COR-L47 (cell line): ENCODE data around the gene COL15A1.

Experiments
- DNase-seq: peaks from one replicate; lab custom pipeline; 2025; lab: John Stamatoyannopoulos, UW

Gene COL15A1

DNA sequence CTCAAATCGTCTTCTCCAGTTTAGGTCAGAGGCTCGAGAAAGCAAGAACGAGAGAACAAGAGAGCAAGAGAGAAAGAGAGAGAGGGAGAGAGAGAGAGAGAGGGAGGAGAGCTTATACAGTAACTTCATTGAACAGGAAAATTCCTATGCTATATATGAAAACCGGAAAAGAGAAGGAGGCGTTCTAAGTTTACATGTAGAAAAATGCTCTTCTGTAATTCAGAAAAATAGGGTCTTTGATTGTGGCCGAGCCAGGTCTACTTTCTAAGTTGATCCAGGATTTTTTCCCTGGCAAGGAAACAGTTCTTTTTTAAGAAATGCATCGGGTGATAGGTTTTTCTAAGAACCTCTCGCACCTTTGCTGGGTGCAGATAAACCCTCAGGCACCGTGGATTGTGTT, 29.5 kb downstream of the COL15A1 start:
- no peak for DNase-seq

DNA sequence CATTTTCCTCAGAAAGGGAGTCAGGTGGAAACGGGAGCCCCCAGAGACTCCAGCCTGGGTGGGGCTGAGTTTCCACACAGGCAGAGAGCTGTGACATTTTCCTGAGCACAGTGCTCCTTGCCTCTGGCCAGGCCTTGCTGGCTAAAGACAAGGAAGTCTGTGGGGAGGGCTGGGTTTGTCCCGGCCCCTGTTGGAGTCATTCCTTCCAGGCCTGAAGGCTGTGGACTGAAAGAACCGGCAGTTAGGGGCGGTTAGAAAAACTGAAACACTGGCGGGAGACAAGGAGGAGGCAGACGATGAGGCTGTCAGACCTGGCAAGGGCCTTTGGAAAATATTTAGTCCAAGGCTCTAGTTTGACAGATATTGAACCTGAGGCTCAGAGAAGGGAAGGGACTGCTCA, 29.9 kb downstream of the COL15A1 start:
- no peak for DNase-seq

DNA sequence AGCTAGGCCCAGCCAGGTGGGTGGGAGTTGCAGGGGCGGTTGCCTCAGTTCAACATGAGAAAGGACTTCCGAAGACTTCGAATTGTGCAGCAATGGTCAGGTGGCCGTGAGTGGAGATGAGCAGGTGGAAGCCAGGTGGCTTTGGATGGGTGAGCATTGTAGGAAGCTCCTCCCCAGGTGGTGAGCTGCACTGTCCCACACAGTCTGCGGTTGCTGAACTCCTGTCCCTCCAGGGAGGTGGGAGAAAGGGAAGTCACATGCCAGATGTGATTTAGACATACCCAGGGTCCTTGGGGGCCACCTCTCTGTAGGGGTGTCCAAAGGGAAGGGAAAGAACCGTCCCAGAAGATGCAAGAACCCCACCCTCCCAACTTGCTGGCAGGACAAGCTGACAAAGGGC, 30.4 kb downstream of the COL15A1 start:
- DNase-seq, result no peak

DNA sequence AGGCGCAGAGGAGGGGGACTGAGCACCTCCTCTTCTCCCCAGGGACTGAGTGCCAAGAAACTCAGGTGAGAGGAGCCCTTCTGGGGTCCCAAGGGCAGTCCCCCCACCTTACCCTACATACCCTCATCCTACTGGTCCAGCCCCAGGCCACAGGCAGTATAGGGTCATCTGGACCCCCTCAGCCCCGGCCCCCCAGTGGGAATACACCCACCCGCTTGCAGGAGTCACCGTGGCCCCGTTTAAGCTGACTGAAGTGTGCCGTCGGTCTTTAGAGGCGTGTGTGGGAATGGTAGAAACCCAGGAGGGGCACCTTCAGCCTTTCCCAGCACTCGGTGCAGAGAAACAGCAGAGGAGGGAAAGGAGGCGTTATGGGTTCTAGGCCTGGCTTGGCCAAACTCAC, 30.8 kb downstream of the COL15A1 start:
- no peak for DNase-seq

DNA sequence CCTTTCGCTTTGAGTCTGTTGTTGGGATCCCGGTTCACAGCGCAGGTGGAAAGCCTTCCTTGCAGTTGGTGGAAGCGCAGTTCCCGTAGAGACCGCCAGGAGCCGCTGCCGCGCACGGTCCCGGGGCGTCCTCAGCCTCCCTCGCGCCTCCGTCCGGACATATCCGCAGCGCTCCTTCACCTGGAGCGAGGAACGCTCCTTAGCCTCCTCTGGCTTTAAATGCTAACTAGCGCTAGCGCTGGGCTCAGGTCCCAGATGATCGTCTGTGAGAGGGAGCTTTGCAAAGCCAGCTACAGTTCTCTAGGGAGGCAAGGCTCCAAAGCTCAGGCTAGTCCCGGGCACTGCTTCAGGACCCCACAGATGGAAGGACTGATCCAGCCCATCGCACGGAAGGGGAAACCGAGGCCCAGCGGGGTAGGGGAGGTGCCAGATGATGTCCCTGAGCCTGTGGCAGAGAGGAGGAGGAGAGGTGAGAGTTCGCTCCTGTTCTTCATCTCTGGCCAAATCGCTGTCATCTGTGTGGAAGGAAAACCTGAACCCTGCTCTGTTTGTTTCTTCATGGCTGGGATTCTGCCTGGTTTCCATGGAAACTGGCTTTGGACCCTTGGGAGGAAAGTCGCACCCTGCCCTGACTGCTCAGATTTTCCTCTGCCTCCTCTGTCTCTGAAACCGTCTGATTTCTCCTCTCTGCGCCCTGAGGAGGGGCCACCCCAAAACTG, 31.4 kb downstream of the COL15A1 start:
- DNase-seq, result peak; percentile 4

DNA sequence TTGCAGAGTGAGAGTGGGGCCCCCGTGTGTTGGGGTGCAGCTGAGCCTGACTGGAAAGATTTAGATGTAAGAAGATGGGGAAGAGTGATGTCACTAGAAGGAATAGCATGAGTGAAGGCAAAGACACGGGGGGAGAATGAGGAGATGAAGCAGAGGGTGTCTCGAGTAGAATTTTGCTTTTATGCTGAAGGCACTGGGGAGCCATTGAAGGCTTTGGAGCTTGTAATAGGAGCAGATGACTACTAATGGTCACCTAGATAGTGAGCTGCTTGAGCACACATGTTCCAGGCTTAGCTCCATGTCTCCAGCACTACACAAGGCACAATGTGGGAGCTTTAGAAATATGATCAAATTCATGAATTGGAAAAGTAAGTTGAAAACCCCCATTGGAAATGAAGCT, 32.1 kb downstream of the COL15A1 start:
- DNase-seq, result no peak

DNA sequence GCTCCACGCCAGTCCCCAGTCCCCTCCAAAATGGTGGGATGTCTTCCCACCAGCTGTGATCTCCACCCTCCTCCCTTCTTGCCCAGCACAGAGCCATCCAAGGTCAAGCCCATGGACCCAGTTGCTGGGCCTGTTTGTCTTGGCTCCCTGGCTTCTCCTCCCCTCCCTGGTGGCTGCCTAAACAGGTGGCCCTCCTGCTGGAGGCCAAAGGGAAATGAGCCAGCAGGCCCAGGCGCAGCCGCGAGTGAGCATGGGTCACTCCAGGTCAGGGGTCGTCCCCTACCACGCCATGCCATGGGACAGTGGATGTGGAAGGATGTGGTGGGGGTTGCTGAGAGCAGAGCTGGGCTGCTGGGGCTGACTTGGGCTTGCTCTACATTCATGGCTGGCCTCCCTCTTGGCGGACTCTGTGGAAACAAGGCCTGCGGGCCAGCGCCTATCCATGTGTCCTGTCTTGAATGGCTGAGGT, 33.6 kb downstream of the COL15A1 start:
- no peak for DNase-seq

DNA sequence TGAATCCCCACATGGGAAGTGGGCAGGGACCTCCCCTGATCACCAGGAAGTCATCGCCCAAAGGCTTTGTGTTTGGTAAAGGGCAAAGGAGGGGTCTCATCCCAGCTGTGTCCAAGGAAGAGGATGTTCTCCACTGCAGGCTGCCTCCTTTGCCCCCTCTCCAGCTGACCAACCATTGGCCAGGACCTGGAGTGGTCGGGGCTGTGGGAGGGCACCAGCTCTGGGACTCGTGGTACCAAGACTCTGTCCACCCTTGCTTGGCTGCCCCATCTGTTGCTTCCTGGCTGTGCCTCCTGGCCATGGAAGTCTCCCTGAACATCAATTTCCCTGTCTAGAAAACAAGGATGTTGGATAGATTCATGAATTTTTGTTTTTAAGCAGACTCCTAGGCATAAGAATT, 34.1 kb downstream of the COL15A1 start:
- DNase-seq, result no peak

DNA sequence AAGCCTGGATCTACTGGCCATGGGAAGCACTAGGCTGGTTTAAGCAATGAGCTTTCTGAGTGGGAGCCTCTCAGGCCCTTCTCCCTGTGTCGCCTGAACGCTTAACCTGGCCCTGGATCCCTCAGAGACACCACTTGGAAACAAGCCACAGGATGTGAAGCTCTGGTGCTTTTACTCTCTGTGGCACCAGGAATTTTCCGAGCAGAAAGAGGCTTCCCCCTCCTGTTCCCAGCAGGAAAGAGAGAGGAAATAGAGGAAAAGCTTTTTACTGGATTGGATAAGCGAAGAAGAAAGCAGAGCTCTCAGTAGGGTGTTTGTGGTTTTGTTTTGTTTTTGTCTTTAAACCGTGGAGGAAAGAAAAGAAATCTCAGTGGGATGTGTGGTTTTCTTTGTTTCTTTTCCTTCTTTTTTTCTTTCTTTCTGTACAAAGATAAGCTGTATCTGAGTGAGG, 34.5 kb downstream of the COL15A1 start:
- peak; percentile 64 for DNase-seq

DNA sequence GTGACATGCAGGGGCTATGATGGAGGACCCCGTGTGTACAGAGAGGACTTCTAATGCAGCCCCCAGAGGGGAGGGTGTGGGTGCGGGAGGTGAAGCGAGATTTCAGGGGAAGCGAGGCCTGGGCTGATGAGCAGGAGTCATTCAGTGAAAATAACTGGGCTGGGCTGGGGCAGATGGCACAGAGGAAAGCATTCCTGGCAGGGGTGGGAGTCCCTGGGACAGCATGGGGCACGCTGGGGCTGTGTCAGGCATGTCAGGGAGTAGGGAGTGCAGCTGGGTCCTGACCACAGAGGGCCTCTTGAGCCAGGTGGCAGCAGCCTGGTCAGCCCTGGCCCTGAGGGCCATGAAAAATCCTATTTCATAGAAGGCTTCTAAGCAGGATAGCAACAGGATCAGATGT, 36.6 kb downstream of the COL15A1 start:
- DNase-seq, result no peak

DNA sequence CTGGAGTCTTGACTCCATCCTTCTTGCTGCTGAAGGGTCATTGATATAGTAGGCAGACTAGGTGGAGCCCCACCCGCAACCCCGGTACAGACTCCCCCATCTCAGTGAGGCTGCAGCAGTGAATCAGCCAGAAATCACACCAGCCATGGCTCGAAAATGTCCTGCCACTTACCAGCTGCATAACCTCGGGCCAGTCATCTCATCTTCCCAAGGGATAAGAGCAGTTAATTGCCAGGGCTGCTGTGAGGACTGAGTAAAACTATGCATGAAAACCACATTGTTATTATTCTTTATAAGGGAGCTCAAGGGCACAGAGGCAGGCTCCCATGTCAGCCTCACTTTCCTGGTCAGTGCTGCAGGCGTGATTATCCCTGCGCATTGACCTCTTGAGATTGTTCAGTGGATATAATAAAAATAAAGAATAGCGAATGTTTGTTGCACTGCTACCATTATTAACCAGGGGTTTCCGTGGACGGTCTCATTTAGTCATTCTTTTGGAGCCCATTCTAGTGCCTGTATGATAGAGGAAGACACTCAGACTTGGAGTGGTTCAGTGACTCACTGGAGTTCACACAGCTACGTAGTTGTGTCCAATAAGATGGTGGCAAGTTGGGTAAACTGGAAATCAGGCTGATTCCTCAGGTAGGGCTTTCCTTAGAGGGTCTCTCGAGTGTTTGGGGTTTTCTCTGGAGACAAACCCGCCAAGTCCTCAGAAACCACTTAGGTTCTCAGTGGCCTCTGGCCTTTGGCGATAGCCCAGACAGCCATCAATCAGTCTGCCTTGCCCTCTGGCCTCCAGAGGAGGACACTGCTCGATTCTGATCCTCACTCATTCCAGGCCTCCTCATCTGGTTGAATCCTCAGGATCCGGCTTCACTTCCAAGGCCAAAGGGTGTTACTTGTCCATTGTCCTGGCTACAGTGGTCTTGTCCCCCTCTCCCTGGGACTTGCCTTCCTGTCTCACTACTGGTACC, 39.9 kb downstream of the COL15A1 start:
- no peak for DNase-seq

DNA sequence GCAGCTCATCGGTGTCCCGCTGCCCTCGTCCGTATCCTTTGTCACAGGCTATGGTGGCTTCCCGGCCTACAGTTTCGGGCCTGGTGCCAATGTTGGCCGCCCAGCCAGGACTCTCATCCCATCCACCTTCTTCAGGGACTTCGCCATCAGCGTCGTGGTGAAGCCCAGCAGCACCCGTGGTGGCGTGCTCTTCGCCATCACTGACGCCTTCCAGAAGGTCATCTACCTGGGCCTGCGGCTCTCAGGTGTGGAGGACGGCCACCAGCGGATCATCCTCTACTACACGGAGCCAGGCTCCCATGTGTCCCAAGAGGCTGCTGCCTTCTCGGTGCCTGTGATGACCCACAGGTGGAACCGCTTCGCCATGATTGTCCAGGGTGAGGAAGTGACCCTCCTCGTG, 41.9 kb downstream of the COL15A1 start:
- no peak for DNase-seq

DNA sequence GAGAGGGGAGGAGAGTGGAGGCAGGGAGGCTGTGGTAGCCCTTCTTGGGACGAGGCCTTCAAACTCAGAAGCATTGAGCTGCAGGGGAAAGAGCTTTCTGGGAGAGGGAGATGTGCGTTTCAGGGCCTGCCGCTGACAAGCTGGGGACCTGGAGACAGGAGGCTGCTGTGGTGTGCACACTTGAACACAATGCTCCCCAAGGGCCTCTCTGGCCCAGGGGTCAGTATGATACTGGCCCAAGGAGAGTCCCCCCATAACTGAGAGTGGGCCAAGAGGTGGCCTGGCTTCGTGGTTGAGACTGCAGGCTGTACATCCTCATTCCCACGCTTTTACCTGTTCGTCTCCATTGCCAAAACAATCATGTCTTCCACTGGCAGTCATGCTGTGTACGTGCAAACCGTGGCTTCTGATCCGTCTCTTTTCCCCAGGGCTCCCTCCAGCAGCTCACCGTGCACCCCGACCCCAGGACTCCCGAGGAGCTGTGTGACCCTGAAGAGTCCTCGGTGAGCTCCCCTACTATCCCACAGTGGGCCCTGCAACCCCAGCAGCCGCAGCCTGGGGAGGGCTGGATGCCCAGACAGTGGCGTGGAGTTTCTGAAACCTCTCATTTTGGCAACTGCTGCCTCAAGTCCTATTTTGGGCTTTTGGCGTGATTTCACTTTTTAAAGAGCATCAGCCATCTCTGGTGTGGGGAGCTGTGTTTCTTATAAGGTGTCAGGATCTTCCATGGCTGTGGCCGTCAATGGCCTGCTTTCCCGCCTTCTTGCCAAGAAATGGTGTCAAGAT, 43.4 kb downstream of the COL15A1 start:
- DNase-seq, result no peak

DNA sequence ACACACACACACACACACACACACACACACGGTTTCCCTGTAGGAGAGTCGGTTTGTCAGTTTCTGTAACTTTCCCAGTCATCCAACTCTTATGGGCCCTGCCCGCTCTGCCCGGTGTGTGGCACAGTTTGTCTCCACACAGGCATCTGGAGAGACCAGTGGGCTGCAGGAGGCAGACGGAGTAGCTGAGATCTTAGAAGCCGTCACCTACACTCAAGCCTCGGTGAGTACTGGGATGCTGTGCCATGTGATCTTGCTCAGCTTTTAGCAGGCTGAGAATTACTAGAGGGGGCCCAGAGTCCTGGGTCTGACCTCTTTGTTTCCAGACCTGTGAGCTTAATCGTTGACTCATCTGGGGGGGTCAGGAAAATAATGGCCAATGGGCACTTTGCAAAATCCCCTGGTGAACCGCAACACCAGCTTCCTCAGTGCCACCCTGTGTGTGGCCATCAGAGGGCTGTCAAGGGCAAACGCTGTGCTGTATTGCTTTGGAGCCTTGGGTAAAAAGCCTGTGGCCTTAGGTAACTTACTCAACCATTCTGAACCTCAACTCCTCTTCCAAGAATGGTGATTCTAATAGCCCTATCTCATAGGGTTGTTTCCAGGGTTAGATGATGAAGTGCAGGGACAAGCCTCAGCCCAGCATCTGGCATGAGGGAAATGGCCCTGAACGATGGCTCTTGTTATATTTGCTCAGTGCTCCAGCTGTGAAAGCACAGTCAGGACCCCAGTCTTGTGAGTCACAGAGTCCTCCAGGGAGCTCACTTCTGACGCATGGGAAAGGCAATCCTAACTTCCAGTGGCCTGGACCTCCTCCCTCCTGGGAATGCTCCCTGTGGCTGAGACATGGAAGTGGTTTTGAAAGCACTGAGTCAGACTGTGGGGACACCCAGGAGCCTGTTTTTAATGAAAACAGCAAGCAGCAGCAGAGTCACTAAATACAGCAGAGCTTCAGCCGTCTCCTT, 45.6 kb downstream of the COL15A1 start:
- DNase-seq, result no peak

DNA sequence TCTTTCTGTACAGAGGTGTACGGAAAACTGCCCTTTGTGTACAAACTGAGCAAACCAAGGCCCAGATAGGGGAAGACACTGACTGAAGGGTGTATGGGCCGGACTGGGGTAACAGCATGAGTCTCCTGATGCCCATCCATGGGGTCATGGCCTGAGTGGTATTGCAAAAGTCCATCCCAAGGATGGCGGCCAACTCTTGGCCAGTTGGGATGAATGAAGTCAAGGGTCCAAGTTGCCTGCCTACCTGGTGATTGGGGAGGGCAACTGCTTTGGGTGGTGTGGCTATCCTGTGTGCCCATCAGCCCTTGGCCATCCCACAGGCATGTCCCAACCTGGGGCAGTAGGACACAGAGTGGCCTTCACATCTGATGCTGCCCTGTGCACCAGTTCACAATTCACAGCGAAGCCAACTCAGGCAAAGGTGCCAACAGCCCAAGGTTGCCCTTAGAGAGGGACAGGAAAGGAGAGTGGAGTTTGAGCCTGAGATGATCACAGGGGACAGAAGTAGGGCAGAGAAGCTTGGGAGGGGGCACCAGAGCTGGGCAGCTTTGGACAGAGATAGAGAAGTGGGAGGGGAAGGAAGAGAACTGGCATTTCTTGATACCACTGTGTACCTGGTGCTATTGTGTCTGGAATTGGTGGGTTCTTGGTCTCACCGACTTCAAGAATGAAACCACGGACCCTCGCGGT, 46.6 kb downstream of the COL15A1 start:
- DNase-seq, result no peak

DNA sequence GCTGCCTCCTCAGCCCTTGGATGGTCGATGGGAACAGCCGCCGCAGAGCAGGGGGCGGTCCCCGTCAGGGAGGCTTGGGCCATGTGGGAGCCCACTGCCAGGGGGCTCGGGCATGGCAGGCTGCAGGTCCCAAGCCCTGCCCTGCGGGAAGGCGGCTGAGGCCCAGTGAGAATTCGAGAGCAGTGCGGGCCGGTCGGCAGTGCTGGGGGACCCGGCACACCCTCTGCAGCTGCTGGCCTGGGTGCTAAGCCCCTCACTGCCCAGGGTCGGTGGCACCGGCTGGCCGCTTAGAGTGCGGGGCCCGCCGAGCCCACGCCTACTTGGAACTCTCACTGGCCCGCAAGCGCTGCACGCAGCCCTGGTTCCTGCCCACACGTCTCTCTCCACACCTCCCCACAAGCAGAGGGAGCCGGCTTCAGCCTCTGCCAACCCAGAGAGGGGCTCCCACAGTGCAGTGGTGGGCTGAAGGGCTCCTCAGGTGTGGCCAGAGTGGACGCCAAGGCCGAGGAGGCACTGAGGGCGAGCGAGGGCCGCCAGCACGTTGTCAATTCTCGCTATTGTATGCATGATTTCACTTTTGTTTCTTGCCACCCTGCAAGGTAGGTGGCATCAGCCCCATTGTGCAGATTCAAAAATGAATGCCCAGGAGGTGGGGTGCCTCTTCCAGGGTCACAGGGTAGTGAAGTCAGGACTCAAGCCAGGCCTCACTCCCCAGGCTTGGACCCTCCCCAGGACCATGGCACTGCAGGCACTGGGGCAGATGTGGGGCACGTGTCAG, 48.6 kb downstream of the COL15A1 start:
- no peak for DNase-seq

DNA sequence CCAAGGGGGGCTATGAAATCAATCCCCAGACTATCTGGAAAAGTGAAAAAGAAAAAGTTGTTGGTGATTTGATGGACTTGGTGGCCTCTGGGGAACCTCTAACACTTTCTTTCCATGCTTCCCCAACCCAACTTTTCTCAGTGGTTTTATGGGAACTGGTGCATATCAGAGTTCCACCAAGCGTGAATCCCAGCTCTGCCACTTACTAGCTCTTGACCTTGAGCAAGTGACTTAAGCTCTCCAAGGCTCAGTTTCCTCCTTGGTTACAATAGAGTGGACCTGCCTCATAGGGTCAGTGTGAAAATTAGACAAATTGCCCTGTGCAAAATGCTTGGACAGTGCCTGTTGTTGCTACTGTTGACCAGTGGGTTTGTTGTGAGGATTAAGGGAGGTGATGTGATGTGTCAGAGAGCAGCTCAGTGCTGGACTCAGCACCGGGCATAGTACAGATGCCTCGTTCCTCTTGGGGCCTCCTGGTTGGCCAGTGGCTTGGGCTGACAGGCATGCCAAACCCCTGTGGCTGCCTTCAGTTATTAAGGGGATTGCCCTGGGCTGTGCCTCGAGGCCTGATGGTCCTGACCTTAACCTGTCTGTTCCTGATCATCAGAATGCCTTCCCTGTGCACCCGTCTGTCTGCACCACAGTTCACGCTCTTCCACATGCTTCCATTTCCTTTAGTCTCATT, 49.3 kb downstream of the COL15A1 start:
- DNase-seq, result no peak

DNA sequence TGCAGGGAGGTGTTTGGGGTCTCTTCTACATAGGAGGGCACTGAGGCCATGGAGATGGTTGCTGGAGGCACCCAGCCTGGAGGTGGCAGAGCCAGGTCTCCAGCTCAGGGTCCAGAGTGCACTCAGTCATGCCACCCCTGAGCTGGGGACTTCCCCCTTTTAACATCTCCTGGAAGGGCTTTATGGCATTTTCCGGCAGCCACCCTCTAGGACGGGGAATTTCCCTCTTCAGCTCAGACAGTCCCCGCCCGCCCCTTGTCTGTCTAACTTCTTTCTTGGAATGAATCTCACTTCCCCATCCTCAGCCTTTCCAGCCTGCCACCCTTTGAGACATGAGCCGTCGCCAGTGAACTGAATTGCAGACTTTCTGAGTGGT, 49.9 kb downstream of the COL15A1 start:
- no peak for DNase-seq
